GM21447 (cell line): ENCODE results near the gene STK33.
"Not testable (repeated sequence)": the region's sequence is repeated elsewhere in the genome, so short reads cannot be mapped to it uniquely, and the experiment has no call there.

ENCODE experiments used
- ATAC-seq: cut with Tn5 transposase; IDR thresholded peaks from one replicate; pipeline ENCODE4 v1.9.1; 2021; ENCODE audit not compliant: unreplicated experiment

Gene STK33

DNA sequence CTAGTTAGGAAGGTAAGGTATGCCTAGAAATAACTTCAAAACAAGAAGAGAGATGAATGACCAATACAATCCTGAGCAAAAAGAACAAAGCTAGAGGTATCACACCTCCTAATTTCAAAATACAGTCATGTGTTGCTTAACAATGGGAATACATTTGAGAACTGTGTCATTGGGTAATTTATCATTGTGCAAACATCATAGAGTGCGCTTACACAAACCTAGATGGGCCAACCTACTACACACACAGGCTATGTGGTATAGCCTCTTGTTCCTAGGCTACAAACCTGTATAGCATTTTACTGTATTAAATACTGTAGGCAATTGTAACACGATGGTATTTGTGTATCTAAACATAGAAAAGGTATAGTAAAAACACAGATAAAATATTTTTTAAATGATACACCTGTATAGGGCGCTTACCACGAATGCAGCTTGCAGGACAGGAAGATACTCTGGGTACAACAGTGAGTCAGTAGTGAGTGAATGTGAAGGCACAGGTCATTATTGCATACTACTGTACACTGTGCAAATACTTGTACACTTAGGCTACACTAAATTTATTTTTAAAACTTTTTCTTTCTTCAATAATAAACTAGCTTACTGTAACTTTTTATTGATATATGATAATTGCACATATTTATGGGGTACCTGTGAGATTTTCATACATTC, 48.2 kb downstream of the STK33 start:
- no peak for ATAC-seq

GRCh38 chr11:8544807-8545206, 49.2 kb downstream of the STK33 start:
- no peak for ATAC-seq

DNA sequence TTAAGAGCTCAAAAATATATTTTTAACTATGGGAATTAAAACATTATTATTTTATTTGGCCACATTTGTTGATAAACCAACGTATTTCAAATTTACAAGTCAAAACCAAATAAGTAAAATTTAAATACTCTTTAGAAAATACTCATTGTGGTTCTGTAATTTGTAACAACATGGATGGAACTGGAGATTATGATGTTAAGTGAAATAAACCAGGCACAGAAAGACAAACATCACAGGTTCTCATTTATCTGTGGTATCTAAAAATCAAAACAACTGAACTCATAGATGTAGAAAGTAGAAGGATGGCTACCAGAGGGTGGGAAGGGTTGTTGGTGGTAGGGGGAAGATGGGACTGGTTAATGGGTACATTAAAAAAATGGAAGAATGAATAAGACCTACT, 50.8 kb downstream of the STK33 start:
- ATAC-seq: no peak

DNA sequence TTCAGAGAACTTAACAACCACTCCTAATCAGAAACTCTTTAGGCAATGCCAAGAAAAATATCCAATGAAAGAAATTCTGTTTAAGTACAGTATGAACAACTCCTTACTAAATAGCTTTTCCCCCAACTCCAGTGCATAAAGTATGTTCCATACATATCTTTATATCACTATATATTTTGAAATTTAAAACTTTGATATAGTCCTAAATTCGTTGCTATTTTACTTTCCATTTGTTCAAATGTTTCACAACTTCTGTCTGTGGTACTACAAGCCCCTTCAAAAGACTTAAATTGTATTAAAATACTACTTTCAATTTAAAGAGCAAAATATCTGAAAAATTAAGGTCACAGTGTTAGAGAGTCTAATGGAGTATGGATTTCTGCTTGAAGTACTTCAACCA, 52.6 kb downstream of the STK33 start:
- ATAC-seq: no peak

- ATAC-seq: peak; percentile 85
Observed at GRCh38 chr11:8533332-8533731, 60.7 kb downstream of the STK33 start.

- ATAC-seq: peak; percentile 68
Observed at GRCh38 chr11:8532475-8532874, 61.6 kb downstream of the STK33 start.

- no peak for ATAC-seq
Observed at GRCh38 chr11:8531982-8532381, 62.0 kb downstream of the STK33 start.

DNA sequence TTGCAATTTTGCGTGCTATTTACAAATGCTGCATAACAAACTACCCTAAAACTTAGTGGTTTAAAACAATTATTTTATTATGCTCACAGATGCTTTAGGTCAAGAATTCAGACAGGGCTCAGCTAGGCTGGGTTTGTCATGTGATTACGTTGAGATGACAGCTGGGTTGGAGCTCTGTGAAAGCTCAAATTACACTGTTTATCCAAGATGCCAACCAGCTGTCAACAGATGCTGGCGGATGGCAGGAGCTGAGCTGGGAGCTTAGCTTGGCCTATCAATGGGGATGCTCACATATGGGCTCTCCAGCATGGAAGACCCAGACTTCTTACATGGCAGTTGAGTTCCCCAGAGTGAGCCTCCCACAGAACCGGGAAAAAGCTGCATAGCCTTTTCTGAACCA, 62.7 kb downstream of the STK33 start:
- no peak for ATAC-seq

GRCh38 chr11:8527939-8528338, 66.1 kb downstream of the STK33 start:
- no peak for ATAC-seq

DNA sequence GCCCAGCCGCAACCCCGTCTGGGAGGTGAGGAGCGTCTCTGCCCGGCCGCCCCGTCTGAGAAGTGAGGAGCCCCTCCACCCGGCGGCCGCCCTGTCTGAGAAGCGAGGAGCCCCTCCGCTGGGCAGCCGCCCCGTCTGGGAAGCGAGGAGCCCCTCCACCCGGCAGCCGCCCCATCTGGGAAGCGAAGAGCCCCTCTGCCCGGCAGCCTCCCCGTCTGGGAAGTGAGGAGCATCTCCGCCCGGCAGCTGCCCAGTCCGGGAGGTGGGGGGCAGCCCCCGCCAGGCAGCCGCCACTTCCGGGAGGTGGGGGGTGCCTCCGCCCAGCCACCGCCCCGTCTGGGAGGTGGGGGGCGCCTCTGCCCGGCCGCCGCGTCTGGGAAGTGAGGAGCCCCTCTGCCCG, 70.6 kb downstream of the STK33 start:
- no peak for ATAC-seq

DNA sequence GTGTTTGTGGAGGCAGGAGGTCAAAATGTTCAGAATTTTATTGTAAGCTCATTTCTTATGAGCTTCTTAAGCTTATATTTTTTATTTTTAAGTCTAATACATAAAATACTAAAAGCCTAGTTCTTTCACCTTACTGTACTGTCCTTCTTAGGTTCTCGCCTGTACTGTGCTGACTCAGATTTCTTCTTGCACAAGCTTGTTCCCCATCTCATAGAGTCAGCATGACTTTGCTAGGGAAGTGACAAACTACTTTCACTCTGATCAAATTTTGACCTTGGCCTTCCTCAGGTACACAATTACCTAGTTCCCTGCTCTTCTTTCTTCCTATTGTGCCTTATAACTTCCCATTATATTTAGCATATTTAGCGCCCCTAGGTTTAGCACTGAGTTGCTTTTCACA, 81.5 kb downstream of the STK33 start:
- no peak for ATAC-seq

DNA sequence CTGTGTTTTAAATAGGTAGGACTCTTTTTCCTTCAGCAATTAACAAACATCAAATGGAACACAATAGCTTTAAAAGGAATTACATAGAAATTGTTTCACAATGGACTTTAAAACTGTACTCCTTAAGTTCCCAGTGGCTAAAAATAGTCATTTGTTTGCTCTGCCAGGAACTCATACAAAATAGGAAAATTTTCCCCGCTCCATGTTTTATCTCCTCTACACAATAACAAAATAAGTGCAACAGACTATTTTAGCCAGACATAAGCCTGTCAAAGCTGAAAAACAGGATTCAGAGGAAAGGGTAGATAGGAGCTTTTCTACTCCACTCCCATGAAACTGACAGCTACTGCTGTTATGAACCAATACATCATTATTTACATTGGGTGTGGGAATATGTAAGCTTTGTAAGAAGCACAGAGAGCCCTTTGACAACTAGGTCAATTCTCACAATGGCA, 90.1 kb downstream of the STK33 start:
- no peak for ATAC-seq

- ATAC-seq: no peak
Observed at GRCh38 chr11:8501836-8502235, 92.2 kb downstream of the STK33 start.

- ATAC-seq: no peak
Observed at GRCh38 chr11:8488395-8488794, 105.6 kb downstream of the STK33 start.

DNA sequence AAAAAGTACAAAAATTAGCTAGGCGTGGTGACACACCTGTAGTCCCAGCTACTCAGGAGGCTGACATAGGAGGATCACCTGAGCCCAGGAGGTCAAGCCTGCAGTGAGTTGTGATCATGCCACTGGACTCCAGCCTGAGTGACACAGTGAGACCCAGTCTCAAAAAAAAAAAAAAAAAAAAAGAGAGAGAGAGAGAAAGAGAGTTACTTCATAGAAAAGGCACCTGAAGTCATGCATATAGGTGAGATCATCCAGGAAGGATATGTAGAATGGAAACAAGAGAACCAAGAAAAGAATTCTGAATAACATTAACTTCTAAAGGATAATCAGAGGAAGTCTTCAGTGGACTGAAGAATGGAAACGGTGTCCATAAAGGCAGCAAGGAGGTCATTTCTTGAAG, 106.8 kb downstream of the STK33 start:
- no peak for ATAC-seq

GRCh38 chr11:8484251-8484650, 109.8 kb downstream of the STK33 start:
- no peak for ATAC-seq

DNA sequence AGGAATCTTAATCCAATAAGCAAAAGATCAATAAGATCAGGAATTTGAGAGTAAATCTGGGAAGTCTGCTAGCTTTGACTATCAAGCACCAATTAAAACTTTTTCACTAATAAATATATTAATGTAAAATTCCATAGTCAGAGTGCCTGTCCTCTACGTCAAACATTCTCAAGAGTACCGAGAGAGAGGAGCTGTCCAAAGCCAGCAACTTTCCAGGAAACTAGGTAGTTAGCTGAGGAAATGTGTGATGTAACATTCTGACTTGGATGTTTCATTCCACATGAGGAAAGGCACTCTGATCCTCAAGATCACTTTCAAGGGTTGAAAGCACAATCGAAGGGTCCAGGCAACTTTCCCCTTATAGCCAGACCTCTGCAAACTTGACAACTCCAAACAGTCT, 113.2 kb downstream of the STK33 start:
- no peak for ATAC-seq

- peak; percentile 94 for ATAC-seq
Observed at GRCh38 chr11:8477680-8478079, 116.3 kb downstream of the STK33 start.

GRCh38 chr11:8477151-8477550, 116.9 kb downstream of the STK33 start:
- ATAC-seq: peak; percentile 65

GRCh38 chr11:8467806-8468205, 126.2 kb downstream of the STK33 start:
- not testable (repeated sequence) for ATAC-seq

- not testable (repeated sequence) for ATAC-seq
Observed at GRCh38 chr11:8467356-8467755, 126.7 kb downstream of the STK33 start.

GRCh38 chr11:8466884-8467283, 127.1 kb downstream of the STK33 start:
- not testable (repeated sequence) for ATAC-seq

GRCh38 chr11:8459711-8460399, 134.2 kb downstream of the STK33 start:
- ATAC-seq: no peak
